NCI-H2196 treated with DMSO at 0.1 percent for 48 hours (cell line): ENCODE measurements around the gene FHIT.
A peak's percentile ranks its signal among the peaks of the same experiment; 100 is the strongest.
"Not testable (repeated sequence)": the region's sequence is repeated elsewhere in the genome, so short reads cannot be mapped to it uniquely, and the experiment has no call there.

Experiments used
- DNase-seq: peaks from one replicate; lab custom pipeline; 2025; ENCODE audit not compliant: unreplicated experiment; lab: John Stamatoyannopoulos, UW

Gene FHIT

DNA sequence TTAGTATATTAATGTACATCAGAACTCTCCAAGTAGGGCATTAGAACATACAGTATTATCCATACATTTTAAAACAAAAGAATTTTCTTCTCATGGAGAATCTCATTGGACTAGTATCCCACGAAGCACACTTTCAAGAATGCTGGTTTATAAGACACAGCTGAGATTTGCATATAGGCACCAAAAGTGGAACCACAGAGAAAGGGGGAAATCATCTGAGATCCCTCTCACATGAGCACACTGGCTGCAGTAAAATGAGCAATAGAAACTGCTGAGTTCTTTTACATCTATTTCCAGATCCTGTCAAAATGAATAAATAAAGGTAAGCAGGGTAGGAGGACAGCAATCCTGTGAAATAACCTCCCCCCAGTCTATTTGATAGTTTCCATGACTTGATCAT lies 665.3 kb downstream of the FHIT start:
- no peak for DNase-seq

- no peak for DNase-seq
Observed at GRCh38 chr3:60584250-60584649, 667.0 kb downstream of the FHIT start.

GRCh38 chr3:60582288-60582687 lies 669.0 kb downstream of the FHIT start:
- no peak for DNase-seq

GRCh38 chr3:60580809-60581208 lies 670.4 kb downstream of the FHIT start:
- no peak for DNase-seq

DNA sequence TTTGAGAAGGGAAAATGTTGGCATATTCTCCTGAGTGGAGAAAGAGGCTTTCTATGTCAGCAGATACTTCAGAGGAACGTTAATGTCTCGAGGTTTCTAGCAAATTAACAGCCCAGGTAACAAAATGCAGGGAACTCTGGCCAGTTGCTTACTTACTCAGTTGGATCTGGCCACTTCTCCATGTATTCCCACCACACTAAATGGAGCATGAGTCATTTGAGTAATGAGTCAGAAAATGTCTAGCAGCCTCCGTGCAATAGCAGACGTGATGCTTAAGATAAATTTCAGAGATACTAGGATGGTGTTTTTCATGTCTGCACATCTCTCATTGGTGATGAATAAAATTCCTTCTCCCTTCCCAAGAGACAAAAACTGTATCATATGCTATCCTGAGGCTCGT lies 671.5 kb downstream of the FHIT start:
- DNase-seq = no peak

DNA sequence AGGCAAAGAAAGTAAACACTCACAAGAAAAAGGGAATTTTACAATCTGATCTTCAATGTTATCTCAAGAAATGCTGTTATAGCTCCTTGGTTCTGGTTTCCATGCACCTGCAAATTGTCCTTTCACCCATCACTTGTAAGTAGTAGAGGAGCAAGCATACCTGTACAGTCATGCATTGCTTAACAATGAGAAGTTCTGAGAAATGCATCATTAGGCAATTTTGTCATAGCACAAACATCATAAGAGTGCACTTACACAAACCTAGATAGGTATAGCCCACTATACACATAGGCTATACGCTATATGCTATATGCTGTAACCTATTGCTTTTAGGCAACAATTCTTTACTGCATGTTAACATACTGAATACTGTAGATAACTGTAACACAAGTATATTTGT lies 672.3 kb downstream of the FHIT start:
- DNase-seq = no peak

GRCh38 chr3:60577601-60578000 lies 673.7 kb downstream of the FHIT start:
- no peak for DNase-seq

DNA sequence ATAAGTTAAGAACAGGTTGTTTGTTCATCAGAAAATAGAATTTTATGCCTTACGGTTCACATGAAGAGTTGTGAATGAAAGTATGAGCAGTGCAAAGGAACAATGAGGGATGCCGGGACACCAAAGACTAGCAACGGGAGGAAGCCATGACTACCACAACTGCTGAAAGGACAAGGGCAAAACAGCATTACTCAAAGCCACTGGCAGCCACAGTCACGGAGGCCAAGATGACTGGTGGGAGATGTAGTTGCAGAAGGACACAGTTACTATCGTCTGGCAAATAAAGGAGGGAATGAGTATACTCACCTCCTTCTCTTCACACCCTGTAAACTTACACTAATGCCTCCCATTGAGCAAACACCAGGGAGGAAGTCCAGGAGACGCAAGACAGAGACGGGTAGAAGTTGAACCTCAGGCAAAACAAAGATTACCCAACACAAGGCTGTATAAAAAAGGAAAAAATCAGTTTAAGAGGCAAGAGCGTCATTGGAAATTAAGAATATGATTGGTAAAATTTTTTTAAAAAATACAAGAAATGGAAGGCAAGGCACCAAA lies 675.5 kb downstream of the FHIT start:
- no peak for DNase-seq

GRCh38 chr3:60574046-60574769 lies 677.0 kb downstream of the FHIT start:
- no peak for DNase-seq

DNA sequence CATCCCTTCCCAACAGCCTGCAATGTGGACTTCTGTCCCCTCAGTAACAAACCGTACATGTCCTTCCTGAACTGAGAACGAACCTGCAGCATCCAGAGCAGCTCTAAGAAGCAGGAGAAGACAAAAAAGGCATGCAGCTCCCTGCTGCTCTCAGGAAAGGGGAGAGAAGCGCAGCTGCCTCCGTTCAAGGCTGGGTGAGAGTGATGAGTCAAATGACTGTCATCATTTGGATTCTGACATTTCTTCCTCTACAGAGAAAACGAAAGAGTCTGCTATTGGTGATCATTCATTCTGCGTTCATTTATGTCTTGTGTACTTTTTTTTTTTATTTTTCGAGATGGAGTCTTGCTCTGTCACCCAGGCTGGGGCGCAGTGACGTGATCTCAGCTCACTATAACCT lies 677.8 kb downstream of the FHIT start:
- DNase-seq = no peak

DNA sequence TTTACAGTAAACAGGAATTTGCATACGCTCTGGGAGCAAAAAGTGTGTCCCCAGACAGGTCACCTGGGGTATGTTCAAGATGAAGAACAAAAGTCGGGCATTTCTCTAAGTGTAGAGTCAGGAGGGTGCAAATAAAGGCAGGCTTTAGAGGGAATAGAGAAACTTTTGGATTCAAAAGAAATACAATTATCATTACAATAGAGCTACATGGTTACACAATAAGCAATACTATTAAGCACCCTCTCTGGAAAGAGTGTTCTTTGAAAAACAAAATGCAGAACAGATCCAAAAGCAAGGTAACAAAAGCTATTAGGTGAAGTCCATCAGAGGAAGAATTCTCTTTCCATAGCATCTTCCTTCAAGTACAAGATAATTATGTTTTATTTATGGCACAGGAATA lies 679.7 kb downstream of the FHIT start:
- no peak for DNase-seq

GRCh38 chr3:60557122-60557521 lies 694.1 kb downstream of the FHIT start:
- no peak for DNase-seq

GRCh38 chr3:60555686-60556354 lies 695.4 kb downstream of the FHIT start:
- DNase-seq = no peak

- DNase-seq = no peak
Observed at GRCh38 chr3:60553144-60553543, 698.1 kb downstream of the FHIT start.

DNA sequence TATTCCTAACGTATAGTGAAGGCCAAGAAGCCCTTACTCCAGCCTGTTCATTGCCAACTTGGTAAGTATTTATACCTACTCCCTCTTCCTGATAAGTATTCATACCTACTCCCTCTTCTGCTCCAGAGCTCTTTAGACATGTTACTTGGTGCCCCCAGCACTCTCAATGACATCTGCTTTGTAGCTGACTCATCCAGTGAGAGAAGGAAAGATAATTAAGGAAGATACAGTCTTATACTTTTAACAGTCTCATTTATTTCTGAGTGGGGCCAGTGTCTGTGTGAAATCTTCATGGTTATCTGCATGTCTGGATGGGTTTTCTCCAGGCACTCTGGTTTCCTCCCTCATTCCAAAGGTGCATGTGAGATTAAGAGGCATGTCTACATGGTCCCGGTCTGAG lies 698.7 kb downstream of the FHIT start:
- DNase-seq = no peak

DNA sequence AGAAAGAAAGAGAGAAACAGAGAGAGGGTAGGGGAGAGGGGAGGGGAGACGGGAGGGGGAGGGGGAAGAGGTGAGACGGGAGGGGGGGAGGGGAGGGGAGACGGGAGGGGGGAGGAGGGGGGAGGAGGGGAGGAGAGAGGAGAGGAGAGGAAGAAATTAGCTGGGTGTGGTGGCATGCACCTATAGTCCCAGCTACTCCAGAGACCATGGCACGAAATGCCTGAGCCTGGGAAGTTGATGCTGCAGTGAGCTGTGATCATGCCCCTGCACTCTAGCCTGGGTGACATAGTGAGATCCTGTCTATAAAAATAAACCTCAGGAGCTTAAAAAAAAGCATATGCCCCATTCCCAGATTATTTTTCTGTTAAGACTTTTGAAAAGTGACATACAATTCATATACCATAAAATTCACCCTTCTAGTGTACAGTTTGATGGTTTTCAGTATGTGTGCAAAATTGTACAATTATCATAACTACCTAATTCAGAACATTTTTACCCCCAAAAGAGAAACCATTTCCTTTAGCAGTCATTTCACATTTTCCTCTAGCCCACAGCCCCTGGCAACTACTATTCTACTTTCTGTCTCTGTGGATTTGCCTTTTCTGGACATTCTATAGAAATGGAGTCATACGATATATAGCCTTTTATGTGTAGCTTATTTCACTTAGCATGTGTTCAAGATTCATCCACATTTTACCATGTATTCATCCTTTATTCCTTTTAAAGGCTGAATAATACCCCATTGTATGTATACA lies 699.6 kb downstream of the FHIT start:
- no peak for DNase-seq

DNA sequence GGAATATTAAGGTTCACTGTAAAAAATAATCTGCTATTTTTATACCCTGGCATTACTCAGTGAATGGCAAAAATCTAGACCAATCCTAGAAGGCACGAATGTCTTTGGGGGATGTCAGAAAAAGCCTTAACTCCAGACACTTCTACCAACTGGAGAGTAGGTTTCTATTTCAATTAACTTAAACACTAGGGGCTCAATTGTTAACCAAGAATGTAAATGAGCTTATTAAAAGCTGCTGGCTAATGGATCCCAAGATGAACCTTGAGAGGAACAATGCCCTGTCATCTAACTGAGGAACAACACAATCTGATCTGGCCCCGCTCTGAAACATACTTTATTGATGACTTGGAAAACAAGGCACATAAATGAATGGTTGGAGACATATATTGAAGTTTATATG lies 701.4 kb downstream of the FHIT start:
- DNase-seq = no peak

- no peak for DNase-seq
Observed at GRCh38 chr3:60542995-60543394, 708.3 kb downstream of the FHIT start.

- not testable (repeated sequence) for DNase-seq
Observed at GRCh38 chr3:60539394-60539793, 711.9 kb downstream of the FHIT start.

- peak; percentile 29 for DNase-seq
Observed at GRCh38 chr3:60536420-60536819, 714.8 kb downstream of the FHIT start.

GRCh38 chr3:60531759-60532158 lies 719.5 kb downstream of the FHIT start:
- no peak for DNase-seq

- DNase-seq = no peak
Observed at GRCh38 chr3:60528651-60529050, 722.6 kb downstream of the FHIT start.
